Iris pigment epithelial cell (primary cell): ENCODE measurements around the gene SHISA4.
"Not testable (repeated sequence)": the region's sequence is repeated elsewhere in the genome, so short reads cannot be mapped to it uniquely, and the experiment has no call there.

Source experiments
- DNase-seq: peaks from one replicate; pipeline ENCODE4 v3.0.0-alpha.2; 2011; ENCODE audit warnings: low read depth

The SHISA4 gene

GRCh38 chr1:201898992-201899391 lies 10.3 kb downstream of the SHISA4 start:
- no peak for DNase-seq

- DNase-seq: no peak
These were observed 11.2 kb downstream of the SHISA4 start for GRCh38 chr1:201899683-201900429.

- no peak for DNase-seq
These were observed 11.8 kb downstream of the SHISA4 start for GRCh38 chr1:201900476-201900875.

- not testable (repeated sequence) for DNase-seq
These were observed 12.3 kb downstream of the SHISA4 start for GRCh38 chr1:201901036-201901435.

GRCh38 chr1:201902198-201902597 lies 13.5 kb downstream of the SHISA4 start:
- DNase-seq: peak; percentile 58

- DNase-seq: peak; percentile 47
These were observed 14.4 kb downstream of the SHISA4 start for GRCh38 chr1:201903135-201903534.

GRCh38 chr1:201904579-201904978 lies 15.9 kb downstream of the SHISA4 start:
- peak; percentile 88 for DNase-seq

GRCh38 chr1:201905234-201905890 lies 16.7 kb downstream of the SHISA4 start:
- no peak for DNase-seq

GRCh38 chr1:201906336-201906735 lies 17.6 kb downstream of the SHISA4 start:
- DNase-seq: no peak

- no peak for DNase-seq
These were observed 18.9 kb downstream of the SHISA4 start for GRCh38 chr1:201907621-201908020.

GRCh38 chr1:201911826-201912571 lies 23.3 kb downstream of the SHISA4 start:
- no peak for DNase-seq

GRCh38 chr1:201912832-201913231 lies 24.1 kb downstream of the SHISA4 start:
- peak; percentile 49 for DNase-seq

GRCh38 chr1:201914456-201915235 lies 25.9 kb downstream of the SHISA4 start:
- no peak for DNase-seq

- DNase-seq: peak; percentile 95
These were observed 28.1 kb downstream of the SHISA4 start for GRCh38 chr1:201916649-201917249.

- DNase-seq: peak; percentile 91
These were observed 28.8 kb downstream of the SHISA4 start for GRCh38 chr1:201917362-201918033.

- DNase-seq: no peak
These were observed 29.6 kb downstream of the SHISA4 start for GRCh38 chr1:201918343-201918742.

GRCh38 chr1:201921952-201922558 lies 33.4 kb downstream of the SHISA4 start:
- no peak for DNase-seq

GRCh38 chr1:201925301-201925567 lies 36.5 kb downstream of the SHISA4 start:
- DNase-seq: no peak

- DNase-seq: peak; percentile 47
These were observed 37.4 kb downstream of the SHISA4 start for GRCh38 chr1:201925981-201926645.

- DNase-seq: no peak
These were observed 39.6 kb downstream of the SHISA4 start for GRCh38 chr1:201928266-201928665.
